NK-92 treated with Interleukin-12 subunit alpha and Interleukin-12 subunit beta, amount 100 ng/mL, for 24 hours (cell line): ENCODE results near the gene EDIL3.

ENCODE experiments used
- DNase-seq: peaks from one replicate; lab custom pipeline; 2025; lab: John Stamatoyannopoulos, UW

Gene EDIL3

DNA sequence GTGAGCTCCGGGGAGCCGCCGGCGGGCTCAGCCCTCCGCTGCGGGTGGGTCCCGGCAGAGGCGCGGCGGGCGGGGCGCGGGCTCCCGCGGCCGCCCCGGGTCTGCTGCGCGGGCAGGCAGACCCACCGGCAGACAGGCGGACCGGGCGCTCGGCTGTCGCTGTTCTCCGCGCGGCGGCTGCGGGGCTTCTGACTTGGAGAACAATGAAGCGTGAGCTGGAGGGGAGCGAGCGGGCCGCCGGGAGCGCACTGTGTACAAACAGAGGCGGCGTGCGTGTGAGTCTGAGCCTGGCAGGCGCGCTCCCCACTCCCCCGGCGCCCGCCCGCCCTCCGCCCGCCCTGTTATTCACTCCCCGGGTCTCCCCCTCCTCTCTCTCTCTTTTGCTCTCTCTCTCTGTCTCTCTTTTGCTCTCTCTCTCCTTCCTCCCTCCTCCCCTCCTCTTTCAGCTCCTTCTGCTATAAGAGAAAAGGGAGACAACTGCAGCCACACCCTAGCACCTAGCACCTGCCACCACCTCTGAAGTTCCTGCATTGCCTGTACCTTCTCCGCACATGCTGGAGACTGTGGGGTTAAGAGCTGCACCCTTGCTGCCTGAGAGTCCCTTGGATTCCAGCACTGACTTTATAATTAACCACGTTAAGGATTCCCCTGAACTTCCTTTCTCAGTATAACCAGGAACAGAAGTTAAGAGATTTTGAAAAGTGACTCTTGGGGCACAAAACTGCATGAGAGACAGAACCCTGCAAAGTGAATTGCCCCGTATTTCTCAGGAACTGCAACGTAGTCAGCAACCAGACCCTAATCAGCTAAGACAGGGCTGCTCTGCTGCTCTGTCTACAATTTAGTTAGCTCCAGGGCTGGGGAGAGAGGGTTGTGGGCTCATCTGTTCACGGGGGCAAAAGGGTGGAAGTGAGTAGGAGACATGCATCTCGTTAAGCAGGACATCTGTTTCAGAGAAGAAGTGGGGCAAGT, at the start of gene EDIL3:
Gene EDIL3, minus strand, starts transcription at position 277 of the 972 bp plus-strand sequence. CDS start 506 bp downstream, outside the sequence.
- no peak for DNase-seq

GRCh38 chr5:84433461-84433860, 48.8 kb upstream of the EDIL3 start:
- DNase-seq, result no peak

DNA sequence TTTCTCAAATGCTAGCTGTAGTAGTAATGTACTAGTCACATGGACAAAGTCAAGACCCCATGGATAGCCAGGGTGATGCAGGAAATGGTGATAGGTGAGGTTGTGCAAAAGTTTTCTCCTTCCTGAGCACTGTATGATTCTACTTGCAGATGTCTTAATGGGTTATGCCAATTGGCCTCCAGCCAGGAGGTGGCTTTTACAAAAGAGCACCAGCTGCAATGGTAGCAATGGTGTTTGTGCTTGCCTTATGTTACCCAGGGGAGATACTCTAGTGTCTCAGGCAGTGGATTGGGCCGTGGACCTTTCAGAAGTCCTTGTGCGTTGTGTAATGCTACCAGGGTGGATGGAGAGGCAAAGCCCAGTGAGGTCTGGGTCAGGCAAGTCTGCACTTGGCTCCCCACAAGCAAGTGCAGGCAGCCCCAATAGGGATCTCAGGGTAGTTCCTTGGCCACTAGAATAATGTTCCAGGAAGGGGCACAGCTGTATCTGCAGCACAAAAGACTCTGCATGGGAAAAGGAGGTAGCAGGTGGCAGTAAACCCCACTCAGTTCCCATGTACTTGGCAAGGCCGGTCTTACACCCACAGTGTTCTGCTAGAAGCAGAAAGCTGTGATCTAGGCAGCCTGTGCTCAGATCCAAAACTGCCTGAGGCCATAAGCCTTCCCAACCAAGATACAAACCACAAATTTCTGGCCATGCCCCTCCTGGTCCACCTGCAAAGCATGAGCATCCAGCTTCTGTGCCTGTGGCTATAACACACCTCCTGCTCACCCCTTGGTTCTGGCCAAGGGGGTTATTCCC, 46.4 kb upstream of the EDIL3 start:
- DNase-seq, result no peak

- DNase-seq, result no peak
These were observed 45.4 kb upstream of the EDIL3 start for GRCh38 chr5:84430079-84430478.

- no peak for DNase-seq
These were observed 40.7 kb upstream of the EDIL3 start for GRCh38 chr5:84425365-84425881.

- no peak for DNase-seq
These were observed 35.1 kb upstream of the EDIL3 start for GRCh38 chr5:84419742-84420141.

GRCh38 chr5:84411832-84412605, 27.3 kb upstream of the EDIL3 start:
- no peak for DNase-seq

GRCh38 chr5:84406111-84406510, 21.4 kb upstream of the EDIL3 start:
- DNase-seq, result no peak

- DNase-seq, result no peak
These were observed 19.1 kb upstream of the EDIL3 start for GRCh38 chr5:84403773-84404172.

- DNase-seq, result no peak
These were observed 12.7 kb upstream of the EDIL3 start for GRCh38 chr5:84397385-84397784.

- no peak for DNase-seq
These were observed 9.3 kb upstream of the EDIL3 start for GRCh38 chr5:84393969-84394368.

- no peak for DNase-seq
These were observed 8.2 kb upstream of the EDIL3 start for GRCh38 chr5:84392836-84393235.

GRCh38 chr5:84385705-84386104, 1.0 kb upstream of the EDIL3 start:
- no peak for DNase-seq

GRCh38 chr5:84383816-84384603, 670 bp downstream of the EDIL3 start:
- no peak for DNase-seq

GRCh38 chr5:84383296-84383815, 1.3 kb downstream of the EDIL3 start:
- DNase-seq, result no peak

DNA sequence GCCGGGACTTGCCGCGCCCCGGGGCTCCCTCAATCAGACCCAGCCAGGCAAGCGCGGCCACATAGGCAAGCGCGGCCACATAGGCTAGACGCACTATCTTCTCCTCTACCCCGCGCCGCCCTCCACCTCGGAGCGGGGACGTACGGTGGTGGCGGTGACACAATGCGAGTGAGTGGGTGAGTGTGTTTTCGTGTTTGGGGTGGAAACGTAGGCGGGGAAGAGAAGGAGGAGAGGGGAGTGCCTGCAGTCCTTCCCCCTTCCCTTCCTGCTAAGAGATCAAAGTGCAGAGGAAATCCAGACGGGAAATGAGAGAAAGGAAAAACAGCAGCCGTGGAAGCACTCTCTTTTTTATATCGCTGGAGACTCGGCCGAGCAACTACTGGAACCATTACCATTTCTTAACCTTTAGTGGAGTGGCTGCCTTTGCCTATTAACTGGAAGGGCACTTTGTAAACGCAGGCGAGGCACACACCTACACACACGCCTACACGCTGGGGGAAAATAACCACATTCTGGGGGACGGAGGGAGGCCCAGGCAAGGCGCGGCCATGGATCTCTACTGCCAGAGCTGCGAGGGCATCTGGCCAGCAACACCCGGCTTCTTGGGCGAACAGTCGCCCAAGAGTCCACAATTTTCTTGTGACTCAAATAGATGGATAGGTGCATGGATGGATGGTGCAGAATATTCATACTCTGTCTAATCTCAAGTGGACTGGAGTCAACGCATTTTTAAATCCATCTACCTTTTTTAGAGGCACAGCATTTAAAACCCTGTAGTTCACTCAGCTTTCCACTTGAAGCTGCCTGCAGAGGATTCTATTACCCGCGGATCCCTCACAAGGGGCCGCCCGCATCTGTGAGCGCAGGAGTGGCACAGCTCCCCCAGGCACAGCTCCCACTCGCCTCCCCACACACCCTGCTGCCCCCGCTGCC, 2.1 kb downstream of the EDIL3 start:
- DNase-seq, result no peak

DNA sequence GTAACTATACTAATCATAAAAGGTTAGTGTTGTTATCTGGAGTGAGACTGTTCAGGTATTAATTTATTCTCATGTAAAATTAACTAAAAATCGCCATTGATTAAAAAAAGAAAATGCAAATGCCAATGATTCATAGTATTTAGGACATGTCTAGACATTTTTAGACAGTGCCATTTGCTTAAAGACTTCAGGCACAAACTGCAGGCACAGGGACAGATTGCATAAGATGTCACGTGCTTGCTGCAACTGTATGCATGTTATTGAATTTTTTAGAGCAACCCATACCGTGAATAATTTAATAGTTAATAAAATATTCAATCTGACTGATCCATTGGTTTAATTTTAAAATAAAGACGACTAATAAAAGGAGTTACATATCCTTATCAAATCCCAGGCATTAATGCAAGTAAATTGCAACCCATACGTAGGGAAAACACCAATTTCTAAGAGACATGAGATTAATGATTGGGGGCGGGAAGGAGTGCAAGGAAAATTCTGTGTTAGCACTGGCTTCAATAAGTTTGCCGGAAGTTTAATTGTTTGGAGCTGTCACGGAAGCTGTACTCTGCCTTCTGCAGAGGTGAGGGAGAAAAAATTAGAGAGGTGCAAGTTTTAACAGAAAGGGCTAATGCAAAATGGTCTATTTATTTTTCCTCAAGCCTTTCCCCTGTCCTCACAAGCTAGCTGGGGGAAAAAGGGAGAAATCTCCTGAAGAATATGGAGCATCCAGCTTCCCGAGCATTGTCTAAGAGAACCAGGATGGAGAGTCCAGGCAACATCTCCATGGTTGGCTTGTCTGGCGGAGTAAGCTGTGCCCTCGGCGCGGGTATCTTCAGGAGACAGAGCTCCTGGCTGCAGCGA, 2.9 kb downstream of the EDIL3 start:
- DNase-seq, result no peak

- DNase-seq, result no peak
These were observed 4.9 kb downstream of the EDIL3 start for GRCh38 chr5:84379749-84380148.

DNA sequence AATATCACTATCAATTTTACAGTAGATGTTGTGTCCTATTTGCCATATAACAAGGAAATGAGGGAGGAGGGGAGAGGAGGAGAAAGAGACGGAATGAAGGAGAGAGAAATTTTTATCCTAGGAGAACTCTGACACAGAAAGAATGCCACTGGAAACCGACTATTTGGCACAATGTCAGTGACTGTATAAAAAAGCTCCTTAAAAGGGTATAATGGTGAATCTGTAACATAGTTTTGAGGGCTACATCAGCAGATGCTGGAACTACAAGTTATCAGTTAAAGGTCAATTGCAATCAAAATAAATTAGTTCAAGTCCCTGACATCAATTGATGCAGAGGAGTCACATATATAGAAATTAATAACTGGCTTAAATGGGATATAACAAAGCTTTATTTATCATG, 5.7 kb downstream of the EDIL3 start:
- DNase-seq, result no peak
